GM18907 (cell line): ENCODE results near the gene CFAP65.

Experiments
- ATAC-seq: cut with Tn5 transposase; IDR thresholded peaks from one replicate; pipeline ENCODE4 v1.9.1; 2021; ENCODE audit warnings: mild to moderate bottlenecking, moderate library complexity; ENCODE audit not compliant: unreplicated experiment

Gene CFAP65

DNA sequence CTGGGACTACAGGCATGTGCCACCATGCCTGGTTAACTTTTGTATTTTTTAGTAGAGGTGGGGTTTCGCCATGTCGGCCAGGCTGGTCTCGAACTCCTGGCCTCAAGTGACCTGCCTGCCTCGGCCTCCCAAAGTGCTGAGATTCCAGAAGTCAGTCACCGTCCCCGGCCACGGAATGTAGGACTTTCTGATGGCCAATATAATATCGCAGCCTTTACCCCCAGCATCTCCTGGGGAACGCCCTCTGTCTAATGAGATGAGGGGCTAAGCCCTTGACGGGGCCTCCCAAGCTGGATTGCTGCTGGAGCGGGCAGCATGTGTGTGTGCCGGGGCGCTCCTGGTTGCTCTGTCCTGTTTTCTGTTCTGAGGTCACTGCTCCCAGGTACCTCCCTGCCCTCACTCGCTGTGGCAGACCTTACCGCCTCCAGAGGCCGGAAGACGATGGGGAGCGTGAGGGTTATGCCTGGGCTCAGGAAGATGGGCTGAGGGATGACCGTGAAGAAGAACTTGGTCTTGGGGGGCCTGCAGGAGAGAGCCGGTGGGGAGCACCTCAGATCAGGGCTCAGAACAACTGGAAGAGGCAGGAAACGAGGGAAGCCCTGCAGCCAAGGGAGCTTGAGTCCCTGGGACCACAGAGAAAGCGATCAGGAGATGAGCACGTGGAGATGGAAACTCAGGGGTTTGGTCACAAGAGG, 9.1 kb downstream of the CFAP65 start:
- ATAC-seq, result no peak

DNA sequence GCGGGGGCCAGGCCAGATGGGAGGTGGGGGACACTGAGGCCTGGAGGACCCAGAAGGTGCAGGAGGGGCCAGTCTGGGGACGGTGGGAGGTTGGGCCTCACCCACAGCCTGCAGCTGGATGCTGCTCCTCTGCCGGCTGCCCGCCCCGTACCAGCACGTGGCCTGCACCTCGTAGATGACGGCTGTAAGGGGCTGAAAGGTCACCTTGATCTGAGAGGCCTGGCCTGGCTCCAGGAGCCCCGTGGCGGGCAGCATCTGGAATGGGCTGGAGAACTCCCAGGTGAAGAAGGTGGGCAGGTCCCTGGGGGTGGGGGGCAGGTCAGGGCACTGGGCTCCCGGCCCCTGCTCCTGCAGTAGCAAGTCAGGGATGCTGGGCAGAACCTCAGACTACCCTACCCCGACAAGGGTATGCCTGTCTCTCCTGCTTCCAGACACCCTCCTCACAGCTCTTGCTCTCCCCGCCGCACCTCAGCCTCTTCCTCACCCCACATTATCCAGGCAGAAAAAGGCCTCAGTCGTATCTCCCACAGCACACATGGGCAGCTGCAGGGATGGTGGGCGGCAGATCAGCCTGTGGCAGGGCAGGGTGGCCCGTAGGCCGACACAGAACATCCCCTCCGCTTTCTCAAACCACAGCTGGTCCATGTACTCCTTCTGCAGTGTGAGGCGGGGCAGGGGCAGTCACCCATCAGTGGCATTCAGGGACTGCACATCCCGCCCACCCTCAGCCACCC, 10.1 kb downstream of the CFAP65 start:
- no peak for ATAC-seq

DNA sequence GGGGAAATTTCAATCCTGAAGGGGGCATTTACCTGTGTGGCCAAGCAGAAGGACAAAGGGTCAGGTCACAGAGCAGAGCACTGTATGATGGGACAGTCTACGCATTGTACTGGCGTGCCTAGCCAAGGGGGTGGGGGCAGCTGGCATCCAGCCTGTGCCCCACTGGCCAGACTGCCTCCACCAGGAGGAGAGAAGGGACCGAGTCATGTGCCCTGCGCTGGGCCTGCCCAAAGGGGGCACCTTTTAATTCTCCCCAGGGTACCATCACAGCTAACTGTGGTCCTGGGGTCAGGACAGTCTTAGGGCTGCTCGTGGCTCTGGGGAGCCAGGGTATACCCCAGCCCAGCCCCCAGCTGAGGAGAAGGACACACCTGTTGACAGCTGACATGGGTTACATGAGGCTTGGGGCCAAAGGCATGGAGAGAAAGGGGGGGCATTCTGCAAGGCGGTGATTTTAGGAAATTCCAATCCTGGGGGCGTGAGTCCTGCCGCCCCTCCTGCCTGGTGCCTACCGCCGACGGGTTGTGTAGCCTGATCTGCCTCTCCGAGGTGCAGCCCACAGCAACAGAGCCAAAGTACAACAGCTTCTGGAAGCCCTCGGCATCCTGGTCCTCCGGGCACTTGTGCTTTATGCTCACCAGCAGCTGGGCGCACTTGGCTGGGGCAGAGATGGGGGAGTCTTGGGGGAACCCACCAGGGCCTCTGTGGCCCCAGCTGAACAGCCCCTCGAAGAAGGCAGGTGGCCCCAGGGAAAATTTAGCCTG, 11.0 kb downstream of the CFAP65 start:
- ATAC-seq, result no peak

DNA sequence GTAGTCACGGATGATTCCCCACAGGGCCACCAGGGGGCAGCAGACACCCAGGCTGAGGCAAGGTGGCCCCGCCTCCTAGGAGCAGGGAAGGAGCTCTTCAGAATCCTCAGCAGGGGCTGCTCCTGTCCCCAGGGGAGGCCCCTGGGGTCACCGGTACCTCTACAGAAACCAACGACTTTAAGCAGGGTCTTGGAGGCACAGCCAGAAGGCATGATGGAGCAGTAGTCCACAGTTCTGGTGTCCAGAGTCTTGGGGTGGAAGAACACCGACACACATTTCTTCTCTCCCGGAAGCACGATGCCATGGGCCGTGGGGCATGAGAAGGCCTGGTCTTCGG, 11.5 kb downstream of the CFAP65 start:
- ATAC-seq, result peak; percentile 82

DNA sequence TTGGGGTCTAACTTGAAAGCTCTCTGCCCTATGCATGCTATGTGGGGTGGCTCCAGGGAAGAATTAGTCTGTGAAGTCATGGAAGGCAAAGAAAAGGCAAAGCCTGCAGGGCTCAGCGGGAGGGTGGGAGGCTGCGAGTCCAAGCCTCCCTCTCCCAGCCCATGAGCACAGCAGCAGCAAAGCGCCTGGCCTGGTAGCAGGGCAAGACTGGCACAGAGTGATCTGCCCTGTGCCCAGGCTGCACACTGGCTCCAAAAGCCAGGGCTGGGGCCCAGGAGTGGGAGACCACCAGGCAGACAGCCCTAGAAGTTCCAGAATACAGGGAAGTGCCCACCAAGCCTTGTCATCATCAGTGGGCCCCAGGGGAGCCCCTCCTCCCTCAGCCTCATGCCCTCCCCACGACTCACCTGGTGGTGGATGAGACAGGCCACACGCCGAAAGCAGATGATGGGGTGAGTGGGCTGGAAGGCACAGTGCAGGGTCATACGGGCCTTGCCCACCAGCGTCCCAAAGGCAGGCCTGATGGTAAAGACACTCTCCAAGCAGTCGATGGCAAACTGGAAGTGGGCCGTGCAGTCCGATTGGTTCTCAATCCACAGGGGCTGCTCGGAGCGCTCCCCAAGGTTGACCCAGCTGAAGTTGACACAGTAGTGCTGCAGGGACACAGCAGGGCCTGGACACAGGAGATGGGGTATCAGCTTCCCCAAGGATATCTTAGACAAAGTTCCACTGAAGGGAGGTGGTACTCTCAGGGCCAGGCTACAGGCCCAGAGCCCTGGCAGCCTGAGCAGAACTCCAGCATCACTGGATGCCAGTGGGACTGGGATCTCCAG, 12.1 kb downstream of the CFAP65 start:
- no peak for ATAC-seq

- no peak for ATAC-seq
Observed at GRCh38 chr2:219028141-219028540, 13.2 kb downstream of the CFAP65 start.

GRCh38 chr2:219027511-219028055, 13.7 kb downstream of the CFAP65 start:
- ATAC-seq, result no peak

GRCh38 chr2:219026946-219027345, 14.4 kb downstream of the CFAP65 start:
- no peak for ATAC-seq

- ATAC-seq, result no peak
Observed at GRCh38 chr2:219025637-219026585, 15.4 kb downstream of the CFAP65 start.

DNA sequence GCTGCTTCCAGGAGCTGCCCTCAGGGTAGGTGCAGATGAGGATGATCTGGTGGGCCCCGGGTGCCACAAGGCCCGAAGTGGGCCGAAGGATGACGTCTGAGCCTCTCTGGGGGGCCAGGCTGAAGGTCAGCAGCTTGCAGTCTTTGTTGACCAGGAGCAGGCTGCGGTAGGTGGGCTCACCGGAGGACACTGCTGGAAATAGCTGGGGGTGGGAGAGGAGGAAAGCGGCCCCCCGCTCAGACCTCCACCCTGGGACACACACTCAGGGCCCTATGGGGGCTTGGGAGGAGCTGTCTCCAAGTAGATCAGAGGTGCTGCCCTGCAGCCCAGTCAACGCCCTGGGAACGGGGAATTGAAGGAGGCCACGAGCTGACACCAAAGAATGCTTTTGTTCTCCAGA, 17.3 kb downstream of the CFAP65 start:
- ATAC-seq, result no peak

GRCh38 chr2:219023045-219023605, 18.2 kb downstream of the CFAP65 start:
- no peak for ATAC-seq

- no peak for ATAC-seq
Observed at GRCh38 chr2:219022616-219023015, 18.7 kb downstream of the CFAP65 start.

- ATAC-seq, result no peak
Observed at GRCh38 chr2:219022041-219022440, 19.3 kb downstream of the CFAP65 start.

GRCh38 chr2:219021591-219021990, 19.7 kb downstream of the CFAP65 start:
- no peak for ATAC-seq

GRCh38 chr2:219020604-219021365, 20.5 kb downstream of the CFAP65 start:
- ATAC-seq, result no peak

GRCh38 chr2:219019436-219019835, 21.9 kb downstream of the CFAP65 start:
- ATAC-seq, result no peak

GRCh38 chr2:219018726-219019125, 22.6 kb downstream of the CFAP65 start:
- ATAC-seq, result no peak

DNA sequence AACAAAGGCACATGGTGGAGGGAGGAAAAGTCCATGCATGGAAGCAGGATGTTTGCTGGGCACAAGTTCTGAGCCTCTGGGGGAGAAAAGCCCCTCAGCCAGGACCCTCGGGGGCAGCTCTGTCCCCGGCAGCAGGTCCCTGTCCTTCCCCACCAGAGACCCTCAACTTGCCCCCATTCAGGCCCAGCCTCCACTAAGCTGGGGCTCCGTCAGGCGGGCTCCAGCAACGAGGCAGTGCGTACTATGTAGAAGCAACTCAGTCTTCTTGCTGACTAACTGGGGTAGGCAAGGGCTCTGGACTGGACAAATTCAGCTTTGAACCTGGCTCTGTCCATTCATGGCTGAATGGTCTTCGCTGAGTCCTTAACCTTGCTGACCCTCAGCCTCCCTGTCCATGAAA, 23.0 kb downstream of the CFAP65 start:
- no peak for ATAC-seq
